Fibroblast of lung (primary cell): ENCODE data around the gene KRTAP5-6. TPM values are rescaled to one million over a fixed set of nuclear protein-coding genes. Genes with fewer than 3 reads are reported as not detected.

Experiments used
- DNase-seq, 2 donors: peaks; one replicate each; pipeline versions ENCODE4 v3.0.0 to v3.0.0-alpha.2; 2010; ENCODE audit warnings: low read depth in 2 of 2
- H2AFZ ChIP-seq: 2 replicates; pipeline ENCODE4 v1.5.1; 2012; ENCODE audit warnings: low read length, control low read depth, inconsistent platforms
- H3K27ac ChIP-seq: 2 replicates; pipeline ENCODE4 v1.5.1; 2011; ENCODE audit warnings: low read length, control low read depth; ENCODE audit not compliant: insufficient read depth
- H3K27me3 ChIP-seq: 2 replicates; pipeline ENCODE4 v1.5.1; 2011; ENCODE audit warnings: mild to moderate bottlenecking, low read length; ENCODE audit not compliant: control insufficient read depth, insufficient read depth
- H3K36me3 ChIP-seq: 2 replicates; pipeline ENCODE4 v1.5.1; 2011; ENCODE audit warnings: low read length; ENCODE audit not compliant: control insufficient read depth, insufficient read depth
- H3K4me1 ChIP-seq: 2 replicates; pipeline ENCODE4 v1.5.1; 2011; ENCODE audit warnings: low read length; ENCODE audit not compliant: control insufficient read depth, insufficient read depth; ENCODE audit errors: extremely low read depth
- H3K4me2 ChIP-seq: 2 replicates; pipeline ENCODE4 v1.5.1; 2011; ENCODE audit warnings: low read length, control low read depth; ENCODE audit not compliant: insufficient read depth; ENCODE audit errors: extremely low read depth
- H3K4me3 ChIP-seq, 4 experiments: fragments of 200-600 bp in 1 of 4; sonication (generic) in 1 of 4; replicated peaks in 1 of 4; 2 replicates each; pipeline ENCODE4 v1.5.1; 2011 to 2016; ENCODE audit warnings: low read length in 4 of 4, low read depth in 3 of 4, mild to moderate bottlenecking in 3 of 4, control low read depth in 2 of 4, inconsistent platforms in 1 of 4, mixed read lengths in 1 of 4; ENCODE audit not compliant: insufficient read depth in 1 of 4; ENCODE audit errors: control extremely low read depth in 1 of 4
- H3K79me2 ChIP-seq: 2 replicates; pipeline ENCODE4 v1.5.1; 2012; ENCODE audit warnings: mild to moderate bottlenecking, low read length, inconsistent platforms; ENCODE audit not compliant: control insufficient read depth, insufficient read depth
- H3K9ac ChIP-seq: 2 replicates; pipeline ENCODE4 v1.5.1; 2011; ENCODE audit warnings: mild to moderate bottlenecking, low read length, control low read depth; ENCODE audit not compliant: insufficient read depth
- H3K9me3 ChIP-seq: 2 replicates; pipeline ENCODE4 v1.5.1; 2012; ENCODE audit warnings: low read depth, low read length; ENCODE audit not compliant: control insufficient read depth, insufficient read depth
- H4K20me1 ChIP-seq: 2 replicates; pipeline ENCODE4 v1.5.1; 2011; ENCODE audit warnings: low read length; ENCODE audit not compliant: control insufficient read depth, insufficient read depth; ENCODE audit errors: extremely low read depth
- EZH2 ChIP-seq: IDR thresholded peaks from 2 replicates; pipeline ENCODE4 v1.5.1; 2012; ENCODE audit warnings: low read length, control low read depth, mild to moderate bottlenecking; ENCODE audit errors: missing control alignments
- polyA minus RNA-seq: library from RNA; depleted of rRNA, polyadenylated mRNA; stranded (reverse); fragments of >200 nt; gene quantifications from 2 replicates; pipeline ENCODE4 v1.2.3, GENCODE V29; 2011; ENCODE audit warnings: low replicate concordance
- polyA plus RNA-seq, 2 donors: library from polyadenylated mRNA; depleted of rRNA in 1 of 2; stranded (reverse) in 1 of 2; unstranded in 1 of 2; fragments of >200 nt; gene quantifications; 2 replicates each; pipeline ENCODE4 v1.2.1, GENCODE V29; 2011 to 2012; ENCODE audit warnings: missing spikeins in 1 of 2
- total RNA-seq: library from RNA; depleted of rRNA; stranded (reverse); fragments of >200 nt; gene quantifications from 2 replicates; pipeline ENCODE4 v1.2.1, GENCODE V29; 2014
- TF ChIP-seq, protein P1 (sequence below), 2 donors: IDR thresholded peaks in 1 of 2; conservative IDR thresholded peaks in 1 of 2; 1 replicate in 1 of 2; 2 replicates in 1 of 2; pipeline ENCODE4 v1.5.1; 2011 to 2012; ENCODE audit warnings: low read length in 2 of 2, control low read depth in 1 of 2, inconsistent platforms in 1 of 2, low read depth in 1 of 2, mild to moderate bottlenecking in 1 of 2

The KRTAP5-6 gene, protein sequence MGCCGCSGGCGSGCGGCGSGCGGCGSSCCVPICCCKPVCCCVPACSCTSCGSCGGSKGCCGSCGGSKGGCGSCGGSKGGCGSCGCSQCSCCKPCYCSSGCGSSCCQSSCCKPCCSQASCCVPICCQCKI
- not detected in 2 replicates for total RNA-seq
- polyA plus RNA-seq, result not detected in 2 replicates
- polyA plus RNA-seq (2012), result not detected in 2 replicates
- not detected in 2 replicates for polyA minus RNA-seq

DNA sequence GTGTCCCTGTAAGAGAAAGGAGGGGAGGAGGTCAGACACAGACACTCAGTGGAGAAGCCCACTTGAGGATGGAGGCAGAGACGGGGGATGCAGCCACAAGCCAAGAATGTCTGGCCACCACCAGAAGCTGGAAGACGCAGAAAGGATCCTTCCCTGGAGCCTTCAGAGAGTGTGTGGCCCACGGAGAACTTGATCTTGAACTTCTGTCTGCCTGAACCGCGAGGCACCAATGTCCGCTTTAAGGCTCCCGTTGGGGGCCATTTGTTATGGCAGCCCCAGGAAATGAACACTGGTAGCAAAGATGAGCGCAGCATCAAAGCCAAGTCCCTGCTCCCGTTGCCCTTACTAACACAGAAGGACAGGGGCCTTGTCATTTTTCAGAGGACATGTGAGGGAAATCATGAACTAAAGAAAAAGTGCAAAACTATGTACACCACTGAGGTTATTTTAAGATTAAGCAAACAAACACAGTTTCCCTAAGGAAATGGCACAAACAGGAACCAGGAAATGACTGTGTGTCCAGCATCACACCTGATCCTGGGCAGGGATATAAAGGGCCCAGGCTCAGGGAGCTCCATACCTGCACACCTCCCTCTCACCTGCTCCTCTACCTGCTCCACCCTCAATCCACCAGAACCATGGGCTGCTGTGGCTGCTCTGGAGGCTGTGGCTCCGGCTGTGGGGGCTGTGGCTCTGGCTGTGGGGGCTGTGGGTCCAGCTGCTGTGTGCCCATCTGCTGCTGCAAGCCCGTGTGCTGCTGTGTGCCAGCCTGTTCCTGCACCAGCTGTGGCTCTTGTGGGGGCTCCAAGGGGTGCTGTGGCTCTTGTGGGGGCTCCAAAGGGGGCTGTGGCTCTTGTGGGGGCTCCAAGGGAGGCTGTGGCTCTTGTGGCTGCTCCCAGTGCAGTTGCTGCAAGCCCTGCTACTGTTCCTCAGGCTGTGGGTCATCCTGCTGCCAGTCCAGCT is at the start of gene KRTAP5-6:
KRTAP5-6 (plus strand) TSS at position 588 of the 963 bp plus-strand sequence; CDS start at position 639, 51 bp downstream.
- Histone ChIP-seq H3K27ac (no peak within 1 kb of the TSS), H3K9me3 (no peaks in the 10 kb centered on the region), H2AFZ (no peak within 1 kb of the TSS), H3K4me2 (no peak within 1 kb of the TSS), H3K36me3 (no peaks in the 10 kb centered on the region), H4K20me1 (no peaks in the 10 kb centered on the region), H3K27me3 (peaks cover 7% of the 10 kb centered on the region), H3K4me3 (no peak within 1 kb of the TSS), H3K4me1 (no peaks in the 10 kb centered on the region), H3K79me2 (no peaks in the 10 kb centered on the region), H3K9ac (no peak within 1 kb of the TSS)
- no peak for DNase-seq
- TF ChIP-seq, protein P1, sequence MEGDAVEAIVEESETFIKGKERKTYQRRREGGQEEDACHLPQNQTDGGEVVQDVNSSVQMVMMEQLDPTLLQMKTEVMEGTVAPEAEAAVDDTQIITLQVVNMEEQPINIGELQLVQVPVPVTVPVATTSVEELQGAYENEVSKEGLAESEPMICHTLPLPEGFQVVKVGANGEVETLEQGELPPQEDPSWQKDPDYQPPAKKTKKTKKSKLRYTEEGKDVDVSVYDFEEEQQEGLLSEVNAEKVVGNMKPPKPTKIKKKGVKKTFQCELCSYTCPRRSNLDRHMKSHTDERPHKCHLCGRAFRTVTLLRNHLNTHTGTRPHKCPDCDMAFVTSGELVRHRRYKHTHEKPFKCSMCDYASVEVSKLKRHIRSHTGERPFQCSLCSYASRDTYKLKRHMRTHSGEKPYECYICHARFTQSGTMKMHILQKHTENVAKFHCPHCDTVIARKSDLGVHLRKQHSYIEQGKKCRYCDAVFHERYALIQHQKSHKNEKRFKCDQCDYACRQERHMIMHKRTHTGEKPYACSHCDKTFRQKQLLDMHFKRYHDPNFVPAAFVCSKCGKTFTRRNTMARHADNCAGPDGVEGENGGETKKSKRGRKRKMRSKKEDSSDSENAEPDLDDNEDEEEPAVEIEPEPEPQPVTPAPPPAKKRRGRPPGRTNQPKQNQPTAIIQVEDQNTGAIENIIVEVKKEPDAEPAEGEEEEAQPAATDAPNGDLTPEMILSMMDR (conservative IDR thresholded peaks at IDR 0.05 in 1 of 2, IDR thresholded peaks at IDR 0.05 in 1 of 2; ENCODE audit: low read depth in 1 of 2, low read length in 2 of 2), result no peak
- no peak for TF ChIP-seq EZH2

DNA sequence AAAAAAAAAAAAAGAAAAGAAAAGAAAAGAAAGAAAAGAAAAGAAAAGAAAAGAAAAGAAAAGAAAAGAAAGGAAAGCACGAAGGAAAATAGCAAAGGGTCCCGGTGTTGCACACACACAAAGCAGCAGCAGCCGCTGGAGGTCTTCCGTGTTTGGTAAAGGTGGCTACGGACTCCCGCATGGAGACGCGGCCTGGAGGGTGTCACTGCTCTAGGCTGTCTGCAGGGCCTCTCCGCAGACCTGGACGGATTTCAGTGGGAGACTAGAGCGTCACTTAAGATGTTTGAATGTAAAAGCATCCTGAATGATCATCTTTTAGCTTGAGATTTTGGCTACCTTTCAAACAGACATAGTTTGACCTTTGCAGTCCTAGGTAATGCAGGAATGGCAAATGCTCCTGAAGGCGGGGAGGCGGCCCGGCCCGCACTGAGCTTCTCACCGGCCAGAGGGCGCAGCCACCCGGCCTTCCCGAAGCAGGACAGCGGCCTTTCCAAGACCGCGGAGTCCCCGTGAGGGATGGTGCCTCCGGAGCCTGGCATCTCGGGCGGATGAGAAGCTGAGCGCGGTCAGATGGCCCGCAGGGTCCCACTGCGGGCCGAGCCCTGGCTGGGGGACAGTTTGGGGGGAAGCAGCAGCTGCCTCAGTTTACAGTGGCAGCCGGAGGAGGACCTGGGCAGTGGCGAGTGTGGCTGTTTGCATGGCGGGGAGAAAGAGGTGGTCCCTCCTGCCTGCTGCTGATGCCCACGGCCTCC is 48.9 kb upstream of the KRTAP5-6 start:
- no peaks in the 10 kb centered on the region for H3K36me3 ChIP-seq
- H3K4me1 ChIP-seq, result no peaks in the 10 kb centered on the region
- no peaks in the 10 kb centered on the region for H3K27me3 ChIP-seq
- H2AFZ ChIP-seq, result no peak overlapping the region
- no peak overlapping the region for H3K4me3 ChIP-seq
- no peaks in the 10 kb centered on the region for H3K79me2 ChIP-seq
- no peaks in the 10 kb centered on the region for H4K20me1 ChIP-seq
- no peak for DNase-seq
- TF ChIP-seq, protein P1 (conservative IDR thresholded peaks at IDR 0.05 in 1 of 2, IDR thresholded peaks at IDR 0.05 in 1 of 2; ENCODE audit: low read depth in 1 of 2, low read length in 2 of 2), result no peak
- TF ChIP-seq EZH2, result no peak
- H3K27ac ChIP-seq, result no peak overlapping the region
- H3K9me3 ChIP-seq, result no peaks in the 10 kb centered on the region
- H3K9ac ChIP-seq, result no peak overlapping the region
- H3K4me2 ChIP-seq, result no peak overlapping the region
